Glutamatergic neuron (in vitro differentiated cells): ENCODE results near the gene CEP70. TPM values are rescaled to one million over a fixed set of nuclear protein-coding genes. Genes with fewer than 3 reads are reported as not detected.

Source experiments
- DNase-seq: peaks from one replicate; pipeline ENCODE4 v3.0.0; 2022
- H3K27ac Mint-ChIP-seq: one replicate; pipeline ENCODE4 v1.8.0; 2020; ENCODE audit warnings: mild to moderate bottlenecking, mixed read lengths, inconsistent platforms; ENCODE audit not compliant: unreplicated experiment
- H3K27me3 Mint-ChIP-seq: one replicate; pipeline ENCODE4 v1.8.0; 2020; ENCODE audit warnings: mild to moderate bottlenecking, moderate library complexity, mixed read lengths, inconsistent platforms; ENCODE audit not compliant: unreplicated experiment
- H3K36me3 Mint-ChIP-seq: one replicate; pipeline ENCODE4 v1.8.0; 2020; ENCODE audit warnings: mild to moderate bottlenecking, mixed read lengths, inconsistent platforms; ENCODE audit not compliant: unreplicated experiment
- H3K4me1 Mint-ChIP-seq: one replicate; pipeline ENCODE4 v1.8.0; 2020; ENCODE audit warnings: mild to moderate bottlenecking, low read depth, mixed read lengths, inconsistent platforms; ENCODE audit not compliant: unreplicated experiment
- H3K4me3 Mint-ChIP-seq: one replicate; pipeline ENCODE4 v1.8.0; 2020; ENCODE audit warnings: mild to moderate bottlenecking, mixed read lengths, inconsistent platforms; ENCODE audit not compliant: unreplicated experiment
- H3K9me3 Mint-ChIP-seq: one replicate; pipeline ENCODE4 v1.8.0; 2020; ENCODE audit warnings: mild to moderate bottlenecking, moderate library complexity, mixed read lengths, inconsistent platforms; ENCODE audit not compliant: unreplicated experiment
- CTCF ChIP-seq: fragments of 200-600 bp; sonication (generic); IDR thresholded peaks from one replicate; pipeline ENCODE4 v1.5.0; 2021; ENCODE audit not compliant: partially characterized antibody, unreplicated experiment
- total RNA-seq: library from RNA; stranded (reverse); fragmentation: NEBNext Ultra II Directional; extraction: Animal tissue kit (Norgen Biotek cat#: 25700); gene quantifications from one replicate; pipeline ENCODE4 v1.2.1, GENCODE V29; 2021; ENCODE audit not compliant: unreplicated experiment

Gene CEP70
- total RNA-seq, 1 donor from 2014 or later = 15.7 TPM

- Mint-ChIP-seq H3K36me3 (no peaks in the 10 kb centered on the region), H3K27me3 (peaks cover 9% of the 10 kb centered on the region), H3K27ac (peak overlapping the region; percentile 17), H3K9me3 (peaks cover 4% of the 10 kb centered on the region), H3K4me1 (peaks cover 3% of the 10 kb centered on the region), H3K4me3 (no peak overlapping the region)
- TF ChIP-seq CTCF = no peak
- no peak for DNase-seq
Measured at GRCh38 chr3:138459619-138460535, 134.2 kb downstream of the CEP70 start.

GRCh38 chr3:138458774-138459499 lies 135.1 kb downstream of the CEP70 start:
- peaks cover 9% of the 10 kb centered on the region for H3K27me3 Mint-ChIP-seq
- TF ChIP-seq CTCF = no peak
- no peak overlapping the region for H3K4me3 Mint-ChIP-seq
- DNase-seq = no peak
- H3K27ac Mint-ChIP-seq = no peak overlapping the region
- H3K36me3 Mint-ChIP-seq = no peaks in the 10 kb centered on the region
- peaks cover 4% of the 10 kb centered on the region for H3K9me3 Mint-ChIP-seq
- H3K4me1 Mint-ChIP-seq = peaks cover 3% of the 10 kb centered on the region

GRCh38 chr3:138457863-138458735 lies 136.0 kb downstream of the CEP70 start:
- no peak for DNase-seq
- no peak overlapping the region for H3K4me3 Mint-ChIP-seq
- TF ChIP-seq CTCF = no peak
- peaks cover 4% of the 10 kb centered on the region for H3K9me3 Mint-ChIP-seq
- H3K27ac Mint-ChIP-seq = peak overlapping the region; percentile 25
- H3K4me1 Mint-ChIP-seq = peaks cover 3% of the 10 kb centered on the region
- peaks cover 9% of the 10 kb centered on the region for H3K27me3 Mint-ChIP-seq
- no peaks in the 10 kb centered on the region for H3K36me3 Mint-ChIP-seq

- Mint-ChIP-seq H3K9me3 (peaks cover 4% of the 10 kb centered on the region), H3K27me3 (peaks cover 9% of the 10 kb centered on the region), H3K4me3 (no peak overlapping the region), H3K36me3 (no peaks in the 10 kb centered on the region), H3K4me1 (peaks cover 6% of the 10 kb centered on the region), H3K27ac (no peak overlapping the region)
- TF ChIP-seq CTCF = no peak
- DNase-seq = no peak
Measured at GRCh38 chr3:138456961-138457862, 136.8 kb downstream of the CEP70 start.
